ENCODE measurements around the gene SPINK4.

Gene SPINK4

DNA sequence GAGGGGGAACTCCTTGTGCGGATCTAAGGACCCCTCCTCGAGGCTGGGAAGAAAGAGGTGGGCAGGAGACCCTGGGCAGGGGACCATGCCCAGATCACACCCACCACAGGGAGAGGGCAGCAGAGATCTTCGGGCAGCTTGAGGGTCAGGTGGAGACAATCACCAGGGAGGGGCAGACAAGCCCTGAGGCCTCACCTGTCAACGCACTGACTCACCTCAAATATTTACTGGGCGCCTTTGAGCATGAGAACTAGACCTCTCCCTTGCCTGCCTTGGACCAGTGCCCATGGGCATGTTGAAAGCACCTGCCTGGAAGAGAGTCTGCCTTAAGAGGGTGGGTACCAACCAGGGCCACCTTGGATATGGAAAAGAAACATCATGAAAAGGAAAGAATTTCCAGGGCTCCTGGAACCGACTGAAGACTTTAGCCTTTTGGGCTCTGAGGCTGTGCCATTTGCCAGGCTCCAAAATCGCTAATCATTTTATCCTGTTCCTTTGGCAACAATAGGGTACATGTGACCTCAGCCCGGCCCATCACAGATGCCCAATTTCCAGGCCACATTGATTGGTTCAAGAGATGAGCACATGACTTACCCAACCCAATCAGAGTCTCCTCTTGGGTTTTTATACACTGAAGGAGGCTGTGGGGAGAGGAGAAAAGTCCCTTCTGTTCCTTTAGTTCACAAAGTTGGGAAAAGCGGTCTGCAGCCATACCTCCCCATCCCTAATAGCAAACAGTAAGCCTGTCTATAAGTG, 10.4 kb upstream of the SPINK4 start:
- no peak for DNase-seq (ENCODE audit: extremely low read depth in 1 of 2, low read depth in 1 of 2)

DNA sequence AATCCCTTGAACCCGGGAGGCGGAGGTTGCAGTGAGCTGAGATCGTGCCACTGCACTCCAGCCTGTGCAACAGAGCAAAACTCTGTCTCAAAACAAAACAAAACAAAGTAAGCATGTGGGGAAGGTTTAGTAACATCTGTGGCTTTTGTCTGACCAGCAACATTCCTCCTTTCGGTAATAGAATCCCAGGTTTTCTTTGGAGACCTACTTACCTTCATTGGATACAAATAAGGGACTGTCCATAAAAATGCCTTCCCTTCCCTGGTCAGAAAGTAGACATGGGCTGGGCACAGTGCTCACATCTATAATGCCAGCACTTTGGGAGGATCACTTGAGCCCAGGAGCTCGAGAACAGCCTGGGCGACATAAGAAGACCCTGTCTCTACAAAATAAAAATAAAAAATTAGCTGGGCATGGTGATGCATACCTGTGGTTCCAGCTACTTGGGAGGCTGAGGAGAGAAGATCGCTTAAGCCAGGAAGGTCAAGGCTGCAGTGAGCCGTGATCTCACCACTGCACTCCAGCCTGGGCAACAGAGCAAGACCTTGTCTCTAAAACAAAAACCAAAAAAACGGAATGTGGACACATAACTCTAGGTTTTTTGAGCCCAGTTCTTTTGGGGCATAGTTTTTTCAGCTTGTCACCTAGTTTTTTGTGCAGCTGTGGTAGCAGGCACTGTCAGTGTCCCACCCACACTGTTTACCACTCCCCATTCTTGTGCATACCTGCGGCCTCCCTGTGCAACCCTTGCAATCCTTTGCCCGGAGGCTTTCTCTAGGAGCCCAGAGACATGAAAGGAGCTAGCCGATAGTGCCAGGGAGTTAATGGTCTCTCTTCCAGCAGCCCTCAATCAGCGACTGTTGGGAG, 9.0 kb upstream of the SPINK4 start:
- no peak for DNase-seq (ENCODE audit: extremely low read depth in 1 of 2, low read depth in 1 of 2)

DNA sequence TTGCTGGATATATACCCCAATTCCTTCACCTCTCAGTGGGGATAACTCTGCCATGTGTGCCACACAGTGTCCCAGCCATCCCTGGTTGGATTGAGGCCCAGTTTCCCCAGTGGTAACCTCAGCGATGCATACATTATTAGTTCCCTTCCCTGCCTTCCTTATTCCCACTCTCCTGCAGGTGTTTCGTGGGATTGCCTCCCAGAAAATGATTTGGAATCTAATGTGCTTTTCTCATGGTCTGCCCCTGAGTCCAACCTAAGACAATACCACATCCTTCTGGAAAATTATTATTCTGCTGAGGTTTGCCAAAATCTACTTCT, 8.4 kb upstream of the SPINK4 start:
- no peak for DNase-seq (ENCODE audit: extremely low read depth in 1 of 2, low read depth in 1 of 2)

DNA sequence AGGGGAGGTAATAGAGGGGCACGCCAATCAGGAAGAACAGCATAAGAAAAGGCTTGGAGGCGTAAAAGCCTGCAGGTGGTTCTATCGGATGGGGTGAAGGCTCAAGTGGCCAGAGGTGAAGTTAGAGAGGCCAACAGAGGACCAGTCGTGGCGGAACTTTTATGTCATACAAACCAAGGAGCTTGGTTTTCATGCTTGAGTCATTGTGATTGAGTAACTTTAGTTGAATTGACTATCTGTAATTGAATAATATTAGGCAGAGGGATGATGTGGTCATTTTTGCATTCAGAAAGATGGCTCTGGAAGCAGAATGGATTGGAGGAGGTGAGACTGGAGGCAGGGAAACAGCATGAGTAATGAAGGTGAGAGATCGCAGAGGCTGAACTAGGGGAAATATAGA, 7.2 kb upstream of the SPINK4 start:
- DNase-seq (ENCODE audit: extremely low read depth in 1 of 2, low read depth in 1 of 2): no peak

DNA sequence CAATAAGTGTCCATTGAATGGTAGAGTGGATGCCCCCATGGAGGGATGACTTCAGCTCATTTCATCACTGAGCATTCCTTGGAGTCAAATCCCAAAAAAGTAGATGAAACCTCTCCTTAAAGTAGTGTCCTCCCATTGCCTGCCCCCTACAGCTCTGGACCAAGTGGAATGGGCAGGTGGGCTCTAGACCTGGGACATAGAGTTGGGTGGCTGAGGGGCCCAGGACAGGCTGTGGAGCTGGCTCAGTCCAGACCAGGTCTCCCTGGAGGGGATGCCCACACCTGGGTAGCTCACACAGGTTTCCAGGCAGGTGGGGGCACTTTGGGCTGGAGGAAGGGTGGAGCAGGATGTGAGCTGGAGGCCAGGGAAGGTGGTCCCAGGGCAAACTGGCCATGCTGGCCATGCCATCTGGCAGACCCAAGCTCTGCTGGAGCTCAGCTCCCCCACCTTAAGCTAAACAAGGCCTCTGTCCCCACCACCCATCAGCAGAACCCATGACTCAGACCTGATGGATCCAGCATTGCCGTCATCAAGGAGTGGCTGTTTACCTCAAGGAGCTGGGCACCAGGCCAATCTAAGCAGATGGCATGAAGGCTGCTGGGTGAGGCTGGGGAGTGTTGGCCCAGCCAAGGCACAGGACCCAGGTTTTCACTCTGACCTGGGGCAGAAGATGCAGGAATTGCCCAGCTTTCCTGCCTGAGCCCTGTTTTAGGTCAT, 6.2 kb upstream of the SPINK4 start:
- no peak for DNase-seq (ENCODE audit: extremely low read depth in 1 of 2, low read depth in 1 of 2)

DNA sequence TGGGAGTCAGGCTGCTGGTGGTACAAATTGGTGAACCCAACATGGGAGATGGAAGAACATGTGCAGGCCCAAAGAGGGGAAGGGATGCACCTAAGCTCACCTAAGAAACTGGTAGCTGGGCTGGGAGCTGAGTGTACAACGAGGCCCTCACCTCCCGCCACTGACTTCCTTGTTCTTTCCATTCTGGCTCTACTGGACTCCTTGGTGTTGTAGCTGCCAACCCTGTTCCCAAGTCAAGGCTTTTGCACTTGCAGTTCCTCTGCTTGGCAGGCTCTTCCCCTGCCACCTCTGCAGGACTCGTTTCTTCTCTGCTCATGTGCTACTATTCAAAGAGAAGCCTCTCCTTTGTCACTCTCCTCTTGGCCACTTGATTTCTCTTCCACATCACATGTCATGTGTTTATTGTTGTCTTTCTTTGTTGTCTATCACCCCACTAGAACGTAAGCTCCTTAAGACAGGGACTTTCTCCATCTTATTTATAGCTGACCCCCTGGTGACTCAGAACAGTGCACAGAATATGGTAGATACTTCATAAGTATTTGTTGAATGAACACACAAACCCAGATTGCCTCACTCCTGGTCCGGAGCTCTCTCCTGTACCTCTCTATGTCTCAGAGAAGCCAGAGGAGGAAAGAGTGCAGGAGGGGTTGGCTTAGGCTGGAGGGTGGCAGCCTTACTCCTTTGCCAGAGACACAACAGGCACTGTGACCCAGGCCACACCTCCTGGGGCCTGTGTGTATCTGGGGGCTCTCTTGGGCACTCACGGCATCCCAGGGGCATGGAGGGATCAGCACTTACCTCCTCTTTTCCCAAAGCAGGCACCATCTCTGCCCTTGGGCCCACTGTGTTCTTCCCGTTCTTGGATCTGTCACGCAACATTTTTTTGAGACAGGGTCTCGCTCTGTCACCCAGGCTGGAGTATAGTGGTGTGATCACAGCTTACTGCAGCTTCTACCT, 5.2 kb upstream of the SPINK4 start:
- no peak for DNase-seq (ENCODE audit: extremely low read depth in 1 of 2, low read depth in 1 of 2)

DNA sequence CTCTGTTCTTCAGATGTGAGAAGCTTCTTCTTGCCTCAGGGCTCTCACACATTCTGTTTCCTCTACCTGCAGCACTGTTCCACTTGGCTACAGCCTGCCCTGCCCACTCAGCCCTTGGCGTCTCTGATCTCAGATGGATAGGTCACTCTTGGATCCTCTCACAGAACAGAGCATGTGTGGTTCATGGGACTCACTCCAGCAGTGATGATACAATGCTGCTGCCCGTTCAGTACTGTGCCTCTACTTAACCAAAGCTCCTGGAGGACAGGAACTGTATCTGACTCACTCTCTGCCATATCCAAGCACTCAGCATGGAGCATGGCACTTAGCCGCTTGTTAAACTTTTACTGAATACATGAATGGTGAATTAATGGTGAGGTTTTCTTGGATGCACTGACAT, 3.4 kb upstream of the SPINK4 start:
- DNase-seq (ENCODE audit: extremely low read depth in 1 of 2, low read depth in 1 of 2): no peak

DNA sequence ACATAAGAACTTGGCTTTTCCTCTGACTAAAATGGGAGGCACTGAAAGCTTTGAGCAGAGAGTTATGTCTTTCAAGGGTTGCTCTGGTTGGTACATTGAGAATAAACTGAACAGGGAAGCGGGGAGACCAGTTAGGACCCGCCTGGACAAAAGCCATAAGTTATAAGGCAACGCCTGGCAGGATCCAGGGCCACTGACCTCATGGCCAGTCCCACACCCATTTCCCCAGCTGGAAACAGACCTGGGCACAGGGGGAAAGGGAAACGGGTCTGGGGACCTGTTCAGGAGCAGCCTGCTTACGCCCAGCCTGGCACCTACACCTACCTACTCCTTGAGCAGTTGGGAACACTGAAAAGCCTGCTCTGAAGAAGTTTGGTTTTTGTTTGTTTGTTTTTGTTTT, 1.3 kb downstream of the SPINK4 start:
- DNase-seq (ENCODE audit: extremely low read depth in 1 of 2, low read depth in 1 of 2): no peak

DNA sequence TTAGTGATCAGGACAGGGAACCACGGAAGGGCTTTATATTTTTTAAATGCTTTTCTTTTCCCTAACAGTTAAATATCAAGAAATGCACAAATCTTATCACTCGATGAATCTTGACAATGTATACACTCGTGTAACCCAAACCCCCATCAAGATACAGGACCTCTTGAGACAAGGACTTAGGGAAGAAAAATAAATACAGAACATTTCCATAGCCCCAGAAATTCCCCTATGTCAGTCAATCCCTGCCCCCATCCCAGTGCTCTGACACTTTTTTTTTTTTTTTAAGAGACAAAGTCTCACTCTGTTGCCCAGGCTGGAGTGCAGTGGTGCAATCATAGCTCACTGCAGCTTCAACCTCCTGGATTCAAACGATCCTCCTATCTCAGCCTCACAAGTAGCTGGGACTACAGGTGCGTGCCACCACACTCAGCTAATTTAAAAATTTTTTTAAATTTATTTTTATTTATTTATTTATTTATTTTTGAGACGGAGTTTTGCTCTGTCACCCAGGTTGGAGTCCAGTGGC, 2.7 kb downstream of the SPINK4 start:
- DNase-seq (ENCODE audit: extremely low read depth in 1 of 2, low read depth in 1 of 2): no peak

DNA sequence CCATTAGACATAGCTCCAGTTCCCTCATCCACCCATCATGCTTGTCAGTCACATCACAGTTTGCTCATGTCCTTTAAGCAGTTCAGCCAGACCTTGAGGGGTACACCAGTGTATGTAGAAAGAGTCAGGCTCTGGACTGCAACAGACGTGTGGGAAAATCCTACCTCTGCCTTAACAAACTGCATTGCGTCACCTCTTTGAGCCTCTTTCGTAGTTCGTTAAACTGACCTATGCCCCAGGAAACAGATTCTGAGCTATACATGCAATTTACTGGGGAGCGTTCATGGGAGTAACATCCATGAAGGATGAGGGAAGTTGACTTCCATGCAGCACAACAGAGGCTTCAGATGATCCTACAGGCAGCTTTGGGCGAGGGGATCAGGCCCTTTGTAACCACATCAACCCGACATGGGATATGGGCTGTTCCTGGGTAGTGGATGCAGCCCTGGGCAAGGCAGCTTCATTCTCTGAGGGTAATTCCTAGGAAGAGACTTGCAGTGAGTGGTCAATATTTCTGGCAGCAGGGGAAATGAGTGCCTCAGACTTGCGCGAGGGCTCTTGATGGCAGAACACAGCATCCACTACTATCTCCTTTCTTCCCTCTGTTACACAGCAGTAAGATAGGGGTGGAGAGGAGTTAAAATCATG, 4.3 kb downstream of the SPINK4 start:
- DNase-seq (ENCODE audit: extremely low read depth in 1 of 2, low read depth in 1 of 2): no peak

DNA sequence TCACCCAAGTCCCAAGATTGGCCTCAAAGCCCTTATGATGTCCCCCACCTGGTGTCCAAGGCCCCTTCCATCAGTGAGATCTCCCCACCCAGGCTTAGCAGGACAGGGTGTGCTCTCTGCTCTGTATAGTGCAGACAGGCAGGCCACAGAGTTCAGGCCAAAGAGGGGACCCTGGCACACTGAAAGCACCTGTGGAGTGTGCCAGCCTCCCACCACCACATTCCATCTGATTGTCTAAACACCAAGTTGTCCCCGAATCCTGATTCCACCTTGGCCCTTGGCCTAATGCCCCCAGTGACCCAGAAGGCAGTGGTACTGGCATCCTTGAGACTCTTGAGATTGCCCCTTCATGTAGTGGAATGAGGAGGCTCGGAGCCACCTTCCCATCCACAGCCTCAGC, 5.4 kb downstream of the SPINK4 start:
- no peak for DNase-seq (ENCODE audit: extremely low read depth in 1 of 2, low read depth in 1 of 2)

DNA sequence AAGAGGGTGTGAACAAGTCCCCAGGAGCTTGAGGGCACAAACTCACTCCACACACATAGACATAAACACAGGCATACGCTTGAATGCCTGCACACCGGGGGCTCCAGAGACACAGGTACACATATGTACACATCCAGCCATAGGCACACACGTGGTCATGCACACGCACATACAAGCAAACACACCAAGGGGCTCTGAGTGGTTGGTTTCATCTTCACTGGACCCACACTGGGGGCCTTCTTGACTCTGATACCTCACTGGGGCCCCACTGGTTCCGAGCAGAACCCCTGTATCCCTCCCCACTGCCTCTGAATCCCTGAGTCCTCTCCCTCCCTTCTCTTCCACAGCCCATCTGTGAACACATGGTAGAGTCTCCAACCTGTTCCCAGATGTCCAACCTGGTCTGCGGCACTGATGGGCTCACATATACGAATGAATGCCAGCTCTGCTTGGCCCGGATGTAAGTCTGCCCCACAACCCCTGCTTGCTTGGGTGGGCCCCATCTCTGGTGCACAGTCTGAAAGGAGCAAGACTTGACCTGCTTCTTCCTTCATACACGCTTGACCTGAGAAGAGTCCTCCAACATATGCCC, 6.4 kb downstream of the SPINK4 start:
- DNase-seq (ENCODE audit: extremely low read depth in 1 of 2, low read depth in 1 of 2): no peak

DNA sequence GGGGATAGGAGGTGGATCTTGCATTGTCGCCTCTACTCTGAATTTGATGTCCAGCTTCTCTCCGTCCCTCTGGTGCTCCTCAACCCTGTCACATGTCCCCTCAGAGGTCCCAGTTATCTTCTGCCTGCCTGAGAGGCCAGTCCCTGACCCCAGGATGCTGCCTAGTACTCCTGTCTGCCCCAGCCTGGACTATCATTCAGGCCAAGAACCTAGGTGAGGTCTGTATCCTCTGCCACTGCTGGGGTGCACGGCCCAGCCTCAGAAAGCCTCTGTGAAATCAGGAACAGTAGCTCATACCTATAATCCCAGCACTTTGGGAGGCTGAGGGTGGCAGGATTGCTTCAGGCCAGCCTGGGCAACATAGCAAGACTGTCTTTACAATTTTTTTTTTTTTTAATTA, 8.6 kb downstream of the SPINK4 start:
- no peak for DNase-seq (ENCODE audit: extremely low read depth in 1 of 2, low read depth in 1 of 2)

DNA sequence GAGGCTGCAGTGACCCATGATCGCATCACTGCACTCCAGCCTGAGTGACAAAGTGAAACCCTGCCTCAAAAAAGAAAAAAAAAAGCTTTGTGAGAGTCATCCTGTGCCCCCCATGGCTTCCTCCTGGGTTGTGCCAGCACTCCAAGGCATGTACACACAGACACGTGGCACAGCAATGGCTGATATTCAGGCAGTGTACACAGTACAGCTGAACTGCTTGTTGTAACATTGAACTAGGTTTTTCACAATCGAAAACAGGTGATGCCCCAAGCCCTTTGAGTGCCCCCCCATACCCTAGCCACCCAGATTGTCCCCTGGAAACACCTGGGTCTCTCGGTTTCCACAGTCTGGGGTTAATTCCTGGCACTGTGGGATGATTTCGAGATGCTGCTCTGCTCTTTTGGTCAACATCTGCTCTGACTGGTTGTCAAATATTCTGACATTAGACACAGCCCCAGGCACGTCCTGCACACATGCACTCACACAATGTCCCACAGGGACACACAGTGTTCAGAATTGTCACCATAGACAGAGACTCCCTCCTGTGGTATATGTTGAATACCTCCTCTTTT, 9.2 kb downstream of the SPINK4 start:
- no peak for DNase-seq (ENCODE audit: extremely low read depth in 1 of 2, low read depth in 1 of 2)

DNA sequence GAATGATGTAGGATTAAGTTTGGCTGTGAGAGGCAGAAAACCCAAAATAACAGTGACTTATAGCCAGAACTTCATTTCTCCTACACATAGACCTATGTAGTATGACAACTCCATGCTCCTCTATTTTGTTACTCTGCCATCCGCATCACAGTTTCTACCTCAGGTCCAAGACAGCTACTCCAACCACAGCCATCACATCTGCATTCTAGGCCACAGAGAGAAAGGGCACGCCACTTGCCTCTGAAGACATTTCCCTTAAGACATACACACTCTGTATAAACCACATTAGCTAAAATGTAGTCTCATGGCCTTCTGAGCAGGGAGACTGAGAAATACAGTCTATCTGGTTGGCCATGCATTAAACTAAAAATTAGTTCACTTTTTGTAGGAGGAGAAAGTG, 10.0 kb downstream of the SPINK4 start:
- no peak for DNase-seq (ENCODE audit: extremely low read depth in 1 of 2, low read depth in 1 of 2)

DNA sequence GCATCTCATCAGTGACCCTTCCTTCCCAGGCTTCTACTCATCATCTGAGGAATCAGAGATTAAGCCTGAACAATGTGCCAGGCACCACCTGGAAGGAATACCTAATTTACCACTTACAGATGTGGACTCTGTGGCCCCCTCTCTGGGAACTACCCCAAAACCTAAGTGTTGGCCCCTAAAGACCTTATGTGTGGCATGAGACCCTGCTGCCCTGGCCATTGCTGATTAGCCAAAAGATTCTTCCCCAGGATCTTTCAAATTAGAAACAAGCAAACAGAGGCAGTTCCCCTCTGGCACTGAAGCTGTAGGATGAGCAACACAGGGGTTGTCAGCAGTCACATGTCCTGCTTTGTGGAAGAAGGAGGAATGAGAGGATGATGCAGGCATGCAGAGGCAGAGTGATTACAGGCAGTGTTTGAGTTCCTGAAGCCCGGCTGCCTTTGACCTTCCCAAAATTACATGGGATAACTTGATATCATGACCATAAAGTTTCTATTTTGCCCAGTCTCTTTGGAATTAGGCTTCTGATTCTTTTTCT, 10.6 kb downstream of the SPINK4 start:
- DNase-seq (ENCODE audit: extremely low read depth in 1 of 2, low read depth in 1 of 2): no peak

DNA sequence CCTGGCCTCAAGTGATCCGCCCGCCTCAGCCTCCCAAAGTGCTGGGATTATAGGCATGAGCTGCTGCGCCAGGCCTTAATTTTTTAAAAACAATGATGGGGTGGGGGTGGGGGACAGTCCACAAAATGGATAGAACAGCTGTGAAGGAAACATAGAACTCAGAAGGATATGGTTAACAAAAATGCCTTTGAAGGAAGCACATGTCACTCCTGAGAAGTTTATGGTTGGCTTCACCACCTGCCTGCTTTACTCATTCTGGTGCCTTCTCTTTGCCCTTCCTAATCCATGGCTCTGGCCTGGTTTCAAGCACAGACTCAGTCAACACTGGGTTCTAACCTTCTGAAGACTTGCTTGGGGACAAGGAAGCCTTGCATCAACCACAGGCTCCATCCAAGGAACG, 14.2 kb downstream of the SPINK4 start:
- DNase-seq (ENCODE audit: extremely low read depth in 1 of 2, low read depth in 1 of 2): no peak

DNA sequence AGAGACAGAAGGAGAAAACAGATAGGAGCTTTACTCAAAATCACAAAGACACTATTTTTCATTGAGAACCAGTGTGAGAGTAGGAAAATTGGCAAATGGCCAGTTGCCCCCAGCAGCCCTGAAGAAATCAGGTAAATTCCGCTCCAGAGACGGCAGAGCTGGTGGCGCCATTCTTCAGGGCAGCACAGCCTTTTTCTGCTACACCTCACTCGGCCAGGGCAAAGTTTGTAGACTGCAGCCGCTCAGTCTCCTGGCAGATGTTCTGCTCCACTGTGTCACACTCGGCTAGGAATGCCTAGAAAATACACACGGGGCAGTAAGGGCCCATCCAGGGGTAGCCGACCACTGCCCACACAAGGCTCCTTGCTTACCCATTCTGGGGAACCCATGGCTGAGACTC, 15.0 kb downstream of the SPINK4 start:
- no peak for DNase-seq (ENCODE audit: extremely low read depth in 1 of 2, low read depth in 1 of 2)

DNA sequence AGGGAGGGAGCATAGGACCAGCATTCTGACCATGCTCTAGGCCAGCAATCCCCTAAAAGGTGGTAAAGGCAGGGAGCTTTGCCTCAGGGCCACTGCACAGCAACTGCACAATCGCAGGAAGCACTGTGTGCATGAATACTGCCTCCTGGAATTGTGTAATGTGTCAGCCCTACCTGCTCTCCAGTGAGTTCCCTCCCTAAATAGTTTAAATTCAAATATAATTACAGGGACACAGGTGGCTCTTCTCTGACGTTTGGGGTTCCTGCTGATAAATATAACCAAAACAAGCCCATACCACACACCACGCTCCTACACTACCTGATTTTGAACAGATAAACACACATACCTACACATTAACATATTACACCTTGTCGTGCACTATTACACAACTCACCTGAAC, 15.5 kb downstream of the SPINK4 start:
- no peak for DNase-seq (ENCODE audit: extremely low read depth in 1 of 2, low read depth in 1 of 2)

Measured in activated CD8-positive, alpha-beta memory T cell treated with anti-CD3 and anti-CD28 coated beads for 1 hour (primary cell).